Right renal pelvis (tissue), 4 donors: ENCODE results near the gene TLN1. TPM values are rescaled to one million over a fixed set of nuclear protein-coding genes. Genes with fewer than 3 reads are reported as not detected.

Source experiments
- DNase-seq, 4 donors: peaks; one replicate each; pipeline ENCODE4 v3.0.0-alpha.2; 2013; ENCODE audit warnings: low read depth in 4 of 4, low spot score in 3 of 4, missing footprints in 1 of 4
- polyA plus RNA-seq, 4 donors: library from polyadenylated mRNA; unstranded; fragments of 120-200 nt; gene quantifications; one replicate each; pipeline ENCODE4 v1.2.1, GENCODE V29; 2013; ENCODE audit not compliant: insufficient read length in 4 of 4

TLN1 gene
- polyA plus RNA-seq, 4 donors, result 125 to 176 (median 153) TPM

DNA sequence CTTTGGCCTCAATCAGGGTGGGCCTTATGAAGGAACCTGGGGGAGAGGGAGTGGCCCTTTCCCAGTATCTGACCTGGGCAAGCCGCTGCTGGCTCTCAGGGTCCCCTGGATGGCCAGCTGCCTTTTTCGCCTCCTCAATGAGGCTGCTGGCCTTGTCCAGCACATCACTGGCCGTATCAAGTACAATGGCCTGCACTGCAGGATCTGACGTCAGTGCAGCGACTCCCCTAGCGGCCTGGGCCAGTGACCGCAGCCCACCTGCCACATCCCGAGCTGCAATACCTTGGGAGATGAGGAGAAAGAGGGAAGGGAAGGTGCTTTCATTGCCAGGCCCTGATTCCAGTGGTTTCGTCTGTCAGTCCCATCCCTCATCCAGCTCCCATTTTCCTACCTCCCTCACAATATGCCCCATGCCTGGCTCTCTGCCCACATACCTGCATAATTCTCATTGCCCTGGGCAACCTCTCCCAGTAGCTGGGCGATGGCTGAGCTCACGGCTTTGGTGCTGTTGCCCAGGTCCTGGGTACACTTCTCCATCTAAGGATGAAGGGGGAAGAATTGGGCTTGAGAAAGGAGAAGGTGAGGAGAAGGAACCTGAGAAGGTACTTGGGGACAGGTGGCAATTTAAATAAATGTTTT, 19.1 kb downstream of the TLN1 start:
- DNase-seq, result no peak

DNA sequence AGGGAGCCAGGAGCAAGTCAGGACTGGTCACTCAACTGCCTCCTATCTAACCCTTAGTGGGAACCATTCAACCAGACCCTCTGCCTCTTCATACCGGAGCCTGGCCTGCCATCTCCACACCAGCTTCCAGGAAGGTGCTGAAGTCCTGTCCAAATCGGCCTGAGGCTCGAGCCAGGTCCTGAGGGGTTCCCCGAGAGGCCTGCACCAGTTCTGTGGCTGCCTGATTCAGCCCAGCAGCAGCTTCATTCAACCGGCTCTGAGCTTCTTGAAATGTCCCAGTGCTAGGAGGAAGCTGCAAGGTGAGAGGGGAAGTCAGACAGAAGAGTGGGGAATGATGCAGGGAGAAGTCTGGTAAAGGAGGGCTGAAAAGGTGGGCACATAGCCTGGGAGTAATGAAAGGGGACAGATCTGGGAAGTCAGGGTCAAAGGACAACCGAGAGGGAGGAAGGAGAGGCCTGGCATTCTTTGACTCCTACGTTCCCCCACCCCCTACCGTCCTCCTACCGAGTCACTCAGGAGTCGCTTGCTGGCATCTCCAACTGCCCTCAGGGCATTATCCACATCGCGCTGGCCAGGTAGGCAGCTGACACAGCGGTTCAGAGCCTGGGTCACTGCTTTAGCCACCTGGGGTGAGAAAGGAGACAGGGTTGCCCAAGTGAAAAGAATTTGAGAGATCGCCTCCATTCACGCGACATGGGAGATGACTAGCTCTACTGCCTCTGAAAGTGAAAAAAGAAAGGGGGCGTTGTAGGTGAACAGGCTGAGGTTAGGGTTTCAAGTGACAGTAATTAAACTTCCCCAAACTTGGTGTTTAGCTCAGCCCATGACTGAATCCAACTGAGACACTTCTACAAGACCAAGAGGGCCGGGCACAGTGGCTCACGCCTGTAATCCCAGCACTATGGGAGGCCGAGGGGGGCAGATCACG, 20.2 kb downstream of the TLN1 start:
- DNase-seq, result no peak

DNA sequence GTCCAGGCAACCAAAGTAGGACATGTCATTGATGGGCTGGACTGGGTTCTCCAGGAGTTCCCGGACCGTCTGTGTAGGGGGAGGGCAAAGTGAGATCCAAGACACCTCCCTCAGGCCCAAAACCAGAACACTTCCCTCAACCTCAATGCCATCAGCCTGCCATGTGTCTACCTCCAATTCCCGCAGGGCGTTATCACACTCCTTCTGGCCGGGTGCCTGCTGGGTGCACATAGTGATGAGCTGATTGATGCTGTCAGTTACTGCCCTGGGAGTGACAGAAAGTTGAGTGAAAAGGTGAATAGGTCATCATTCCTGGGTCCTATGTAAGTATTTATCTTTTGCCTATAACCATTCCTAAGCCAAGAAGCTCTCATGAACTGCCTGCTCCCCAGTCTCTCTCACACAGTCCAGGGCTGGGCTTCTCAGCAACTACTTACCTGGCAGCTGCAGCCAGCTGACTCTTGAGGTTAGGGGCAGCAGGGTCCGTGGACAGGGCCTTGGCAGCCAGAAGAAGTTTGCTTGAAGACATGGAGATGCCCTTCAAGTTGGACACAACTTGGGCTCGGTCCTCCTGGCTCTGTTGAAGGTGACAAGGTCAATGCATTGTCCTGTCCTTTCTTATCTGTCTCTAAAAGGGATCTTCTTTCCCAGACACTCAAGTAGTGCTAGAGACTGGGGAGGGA, 21.0 kb downstream of the TLN1 start:
- DNase-seq, result no peak

- DNase-seq, result no peak
Observed at GRCh38 chr9:35708146-35708545, 23.8 kb downstream of the TLN1 start.

- no peak for DNase-seq
Observed at GRCh38 chr9:35706951-35707350, 25.0 kb downstream of the TLN1 start.

DNA sequence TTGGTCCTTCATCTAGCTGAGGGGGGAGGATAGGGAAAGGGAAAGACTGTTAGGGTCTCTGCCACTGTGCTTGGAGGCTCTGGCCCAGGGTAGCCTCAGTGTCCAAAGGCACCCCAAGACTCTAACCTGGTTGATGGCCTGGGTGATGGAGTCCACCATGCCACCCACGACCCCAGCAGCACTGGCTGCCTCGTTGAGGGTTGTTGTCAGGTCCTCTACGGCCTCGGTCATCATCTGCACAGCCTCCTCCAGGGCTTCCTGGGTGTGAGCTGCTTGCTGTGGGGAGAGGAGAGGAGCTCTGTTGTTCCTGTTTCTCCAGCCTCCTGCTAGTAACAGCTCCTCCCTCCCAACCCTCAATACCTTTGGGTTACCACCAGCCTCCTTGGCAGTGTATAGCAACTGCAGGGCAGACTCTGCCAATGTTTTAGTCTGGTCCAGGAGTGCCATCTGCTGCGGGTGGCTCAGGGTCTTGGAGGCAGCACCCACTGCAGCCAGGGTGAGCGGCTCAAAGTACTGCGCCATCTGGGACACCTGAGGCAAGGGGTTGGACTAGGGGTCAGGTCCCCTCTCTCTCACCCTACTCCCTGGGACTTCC, 26.1 kb downstream of the TLN1 start:
- no peak for DNase-seq

DNA sequence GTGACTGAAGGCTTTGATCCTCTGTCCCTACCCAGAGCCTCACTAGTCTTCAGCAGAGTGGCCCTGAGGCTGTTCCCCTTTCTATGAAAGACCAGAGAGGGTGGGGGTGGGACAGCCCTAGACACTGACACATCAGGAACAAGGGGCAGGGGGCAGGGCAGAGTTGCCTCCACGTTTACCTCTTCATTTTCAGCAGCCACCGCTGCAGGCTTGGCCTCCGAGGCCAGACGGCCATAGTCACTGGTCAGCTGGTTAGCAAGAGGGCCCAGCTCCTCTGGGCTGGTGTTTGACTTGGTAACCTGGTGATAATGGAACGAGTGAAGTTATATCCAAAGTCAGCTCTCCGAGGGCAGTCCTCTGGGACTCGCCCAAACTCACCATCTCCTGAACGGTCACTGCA, 26.6 kb downstream of the TLN1 start:
- DNase-seq, result no peak

DNA sequence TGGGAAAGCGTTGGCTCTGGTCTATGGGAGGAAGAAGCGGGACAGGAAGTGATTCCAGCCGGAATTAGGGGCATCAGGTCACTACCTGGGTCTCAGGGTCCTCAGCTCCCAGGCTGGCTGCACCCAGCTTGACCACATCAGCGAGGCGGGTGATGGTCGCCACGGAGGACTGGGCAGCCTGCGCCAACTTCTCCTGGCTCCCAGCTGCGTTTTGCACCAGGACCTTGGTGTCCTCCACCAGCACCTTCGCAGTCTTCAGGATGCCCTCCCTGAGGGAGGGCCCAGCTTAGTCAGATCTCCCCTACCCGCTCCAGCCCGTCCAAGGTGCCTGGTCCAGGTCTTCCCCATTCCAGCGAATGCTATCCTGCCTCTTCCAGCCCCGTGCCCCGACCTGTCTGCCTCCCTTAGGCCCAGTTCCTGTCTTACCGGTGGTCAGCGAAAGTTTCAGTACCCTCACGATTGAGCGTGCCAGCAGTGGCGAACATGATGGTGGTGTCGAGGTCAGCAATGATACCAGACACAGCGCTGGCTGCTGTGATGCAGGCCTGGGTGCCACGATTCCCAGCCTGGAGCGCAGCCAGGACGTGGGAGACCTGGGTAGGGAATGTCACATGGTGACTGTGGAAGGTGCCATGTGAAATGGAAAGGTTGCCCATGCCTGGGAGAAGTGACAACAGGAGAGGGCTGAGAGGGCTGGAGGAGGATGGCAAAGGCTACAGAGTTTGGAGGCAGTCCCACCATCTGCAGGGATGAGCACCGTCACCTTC, 27.9 kb downstream of the TLN1 start:
- no peak for DNase-seq

DNA sequence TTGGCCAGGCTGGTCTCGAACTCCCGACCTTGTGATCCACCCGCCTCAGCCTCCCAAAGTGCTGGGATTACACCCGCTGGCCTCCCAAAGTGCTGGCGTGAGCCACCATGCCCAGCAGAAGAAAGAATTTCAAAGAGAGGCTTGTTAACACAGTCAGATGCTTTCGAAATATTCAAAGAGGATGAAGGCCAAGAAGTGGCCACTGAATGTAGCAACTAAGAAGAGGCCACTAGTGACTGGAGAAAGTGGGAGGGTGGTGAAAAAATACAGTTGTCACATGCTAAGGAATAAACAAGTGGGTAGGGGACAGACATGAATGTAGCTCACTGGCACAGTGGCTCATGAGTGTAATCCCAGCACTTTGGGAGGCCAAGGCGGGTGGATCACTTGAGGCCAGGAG, 29.3 kb downstream of the TLN1 start:
- DNase-seq, result no peak

DNA sequence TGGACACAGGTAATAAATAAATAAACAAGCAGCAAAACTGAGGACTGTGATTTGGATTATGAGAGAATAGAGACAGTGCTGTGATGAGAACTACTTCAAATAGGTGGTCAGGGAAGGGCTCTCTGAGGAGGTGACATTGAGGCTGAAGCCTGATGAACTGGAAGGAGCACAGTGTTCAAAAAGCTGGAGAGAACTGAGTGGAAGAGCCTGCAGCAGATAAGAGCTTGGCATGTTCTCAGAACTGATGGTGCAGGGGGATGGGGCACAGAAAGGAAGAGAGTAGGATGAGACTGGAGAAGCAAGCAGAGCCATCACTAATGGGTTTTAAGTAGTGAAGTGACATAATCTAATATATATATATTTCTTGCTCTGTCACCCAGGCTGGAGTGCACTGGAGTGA, 31.1 kb downstream of the TLN1 start:
- DNase-seq, result no peak

GRCh38 chr9:35700031-35700430, 32.0 kb downstream of the TLN1 start:
- DNase-seq, result no peak

- DNase-seq, result no peak
Observed at GRCh38 chr9:35698231-35698630, 33.8 kb downstream of the TLN1 start.

GRCh38 chr9:35697486-35697885, 34.5 kb downstream of the TLN1 start:
- DNase-seq, result no peak

GRCh38 chr9:35696520-35697215, 35.3 kb downstream of the TLN1 start:
- DNase-seq, result no peak

DNA sequence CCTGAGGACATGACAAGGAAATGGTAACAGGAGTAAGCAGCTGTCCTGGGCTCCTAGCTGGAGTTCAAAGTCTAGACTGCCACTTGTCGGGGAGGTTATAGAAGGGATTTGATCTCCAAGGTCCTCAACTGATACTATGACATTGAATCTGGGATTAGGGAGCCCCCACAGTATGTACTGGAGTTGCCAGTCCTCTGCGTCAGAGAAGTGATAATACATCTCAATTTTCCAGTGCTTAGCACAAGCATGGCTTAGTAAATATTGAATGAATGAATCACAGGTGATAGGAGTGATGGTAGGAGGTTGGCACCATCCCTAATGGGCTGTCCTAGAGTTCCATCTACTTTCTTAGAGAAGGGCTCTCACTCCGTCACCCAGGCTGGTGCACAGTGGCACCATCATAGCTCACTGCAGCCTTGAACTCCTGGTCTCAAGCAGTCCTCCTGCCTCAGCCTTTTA, 36.0 kb downstream of the TLN1 start:
- no peak for DNase-seq

GRCh38 chr9:35691757-35692301, 40.2 kb downstream of the TLN1 start:
- no peak for DNase-seq

- DNase-seq, result no peak
Observed at GRCh38 chr9:35691334-35691650, 40.7 kb downstream of the TLN1 start.

GRCh38 chr9:35690614-35691333, 41.2 kb downstream of the TLN1 start:
- DNase-seq, result no peak

DNA sequence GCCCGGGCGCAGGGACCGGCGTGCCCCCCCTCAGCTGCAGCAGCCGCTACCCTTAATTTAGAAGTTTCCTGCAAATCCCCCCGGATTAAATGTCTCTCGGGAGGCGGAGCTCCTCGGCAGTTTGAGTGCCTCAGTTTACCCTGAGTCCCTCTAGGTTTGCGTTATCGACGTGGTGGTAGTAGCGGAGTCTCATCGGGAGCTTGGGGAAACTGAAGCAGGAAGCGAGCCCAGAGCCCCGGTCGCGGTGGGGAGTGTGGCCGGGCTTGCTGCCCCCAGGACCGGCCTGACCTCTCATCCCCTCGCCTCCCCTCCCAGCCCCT, 41.7 kb downstream of the TLN1 start:
- DNase-seq, result no peak
